NCI-H82 (cell line): ENCODE results near the gene ZFHX3.

ENCODE experiments used
- DNase-seq: peaks from one replicate; lab custom pipeline; 2025; lab: John Stamatoyannopoulos, UW

The ZFHX3 gene

DNA sequence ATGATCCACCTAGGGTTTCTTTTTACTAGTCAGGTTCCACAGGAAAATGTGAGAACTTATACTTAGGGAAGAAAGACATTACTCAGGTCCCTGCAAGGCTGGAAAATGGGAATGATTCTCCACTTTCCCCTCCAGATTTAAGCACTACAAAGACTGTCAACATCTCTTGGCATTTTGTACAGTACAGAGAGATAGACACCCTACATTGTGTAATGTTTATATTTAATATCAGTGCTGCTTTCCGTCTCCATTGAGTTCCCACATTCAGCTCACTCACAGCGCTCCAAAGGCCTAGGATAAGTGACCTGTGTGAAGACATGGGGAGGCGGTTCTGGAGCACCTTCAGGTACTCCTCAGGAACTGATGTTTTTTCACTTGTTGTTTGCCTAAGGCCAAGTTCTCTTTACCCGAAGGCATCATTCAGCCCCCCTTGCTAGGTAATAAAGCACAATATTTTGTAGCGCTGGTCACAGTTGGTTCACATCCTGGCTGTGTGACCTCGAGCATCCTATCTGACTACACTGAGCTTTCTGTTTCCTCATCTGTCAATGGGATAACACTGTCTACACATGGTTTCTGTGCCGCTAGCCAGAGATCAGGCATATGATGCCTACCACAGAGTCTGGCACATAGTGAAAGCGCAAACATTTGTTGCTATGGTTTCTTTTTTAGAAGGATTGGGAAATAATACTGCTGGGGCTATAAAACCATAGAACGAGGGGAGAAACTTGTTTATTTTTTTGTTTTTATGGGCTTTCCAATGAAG lies 226.6 kb downstream of the ZFHX3 start:
- no peak for DNase-seq

DNA sequence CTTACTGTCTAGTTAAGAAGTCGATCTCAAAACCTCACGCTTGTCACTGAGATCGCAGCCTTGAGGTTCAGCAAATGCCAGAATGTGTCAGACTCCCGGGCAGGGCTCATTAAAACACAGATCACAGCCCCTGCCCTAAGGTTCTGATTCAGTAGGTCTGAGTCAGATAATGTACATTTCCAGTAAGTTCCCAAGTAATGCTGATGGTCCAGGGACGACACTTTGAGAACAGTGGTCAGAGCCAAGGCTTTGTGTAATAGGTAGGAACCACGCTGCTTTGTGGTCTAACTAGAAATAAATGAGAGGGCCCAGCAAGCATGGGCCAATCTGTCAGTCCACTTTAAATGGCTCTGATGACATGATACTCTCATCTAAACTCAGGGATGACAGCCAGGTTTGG lies 228.6 kb downstream of the ZFHX3 start:
- no peak for DNase-seq

DNA sequence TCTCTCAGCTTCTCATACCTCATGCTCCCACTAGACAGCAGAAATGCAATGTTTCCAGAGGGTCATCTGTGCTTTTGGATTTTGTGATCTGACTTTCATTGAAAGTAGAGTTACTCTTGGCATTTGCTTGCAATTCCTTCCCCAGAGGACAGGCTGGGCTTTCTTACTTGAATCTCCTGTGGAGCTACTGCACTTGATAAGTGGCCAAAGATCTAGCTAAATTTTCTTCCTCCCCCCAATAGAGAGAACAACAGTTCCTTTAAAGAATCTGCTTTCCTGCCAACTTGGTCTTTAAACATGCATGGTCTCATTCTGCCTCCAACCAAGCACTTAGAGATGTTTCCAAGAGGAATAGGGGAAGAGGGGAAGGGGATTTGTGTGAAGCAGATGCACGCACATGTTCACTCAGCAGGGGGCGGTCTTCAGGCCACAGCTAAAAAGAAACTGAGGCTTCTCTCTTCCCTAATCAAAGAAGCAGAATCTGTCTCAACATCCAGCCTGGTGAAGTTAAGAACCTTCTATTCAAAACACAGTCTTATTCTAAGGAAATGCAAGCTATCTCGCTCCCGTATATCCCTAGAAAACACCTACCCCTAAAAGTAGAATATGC lies 229.6 kb downstream of the ZFHX3 start:
- no peak for DNase-seq

GRCh38 chr16:72815348-72816318 lies 232.3 kb downstream of the ZFHX3 start:
- no peak for DNase-seq

GRCh38 chr16:72814226-72814625 lies 233.7 kb downstream of the ZFHX3 start:
- no peak for DNase-seq

DNA sequence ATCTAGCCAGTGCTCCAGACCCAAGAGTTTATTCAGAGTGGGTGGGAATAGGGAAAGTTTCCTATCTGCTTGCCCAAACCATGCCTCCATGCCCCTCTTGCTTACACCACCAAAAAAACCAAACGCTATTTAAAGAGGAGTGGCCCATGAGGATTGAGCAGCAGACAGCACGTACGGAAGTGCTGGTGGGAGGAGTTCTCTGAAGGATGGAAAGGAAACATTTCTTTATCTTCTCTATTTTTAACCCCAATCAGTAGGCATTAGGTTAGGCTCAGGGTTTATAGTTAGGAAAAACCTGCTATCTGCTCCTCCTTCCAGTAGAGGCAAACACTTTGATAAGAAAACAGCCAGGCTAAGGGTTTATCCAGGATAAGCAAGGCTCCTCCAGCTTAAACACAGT lies 235.3 kb downstream of the ZFHX3 start:
- no peak for DNase-seq

- DNase-seq: no peak
Measured at GRCh38 chr16:72811876-72812275, 236.1 kb downstream of the ZFHX3 start.

DNA sequence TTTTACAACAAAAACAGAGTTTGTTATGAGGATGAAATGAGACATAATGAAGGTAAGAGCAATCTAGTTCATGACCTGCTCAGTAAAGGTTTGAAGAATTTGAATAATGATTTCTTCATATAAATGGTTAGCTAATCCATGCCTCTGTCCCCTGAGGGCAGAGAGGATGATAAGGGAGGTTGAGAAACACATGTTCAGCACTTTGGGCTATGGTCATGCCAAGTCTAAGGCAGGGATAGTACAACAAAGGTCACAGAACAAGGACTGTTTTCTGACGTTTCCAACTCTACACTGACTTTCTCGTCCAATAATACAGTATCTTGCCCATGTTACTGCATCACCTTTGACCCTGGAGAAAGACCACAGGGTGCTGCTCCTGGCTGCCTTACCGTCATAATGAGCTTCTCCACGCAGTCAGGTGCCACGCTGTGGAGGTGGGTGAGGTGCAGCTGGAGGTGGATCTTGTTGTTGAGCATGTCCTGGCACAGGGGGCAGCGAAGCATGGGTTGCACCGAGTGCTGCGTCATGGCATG lies 236.7 kb downstream of the ZFHX3 start:
- DNase-seq: no peak

DNA sequence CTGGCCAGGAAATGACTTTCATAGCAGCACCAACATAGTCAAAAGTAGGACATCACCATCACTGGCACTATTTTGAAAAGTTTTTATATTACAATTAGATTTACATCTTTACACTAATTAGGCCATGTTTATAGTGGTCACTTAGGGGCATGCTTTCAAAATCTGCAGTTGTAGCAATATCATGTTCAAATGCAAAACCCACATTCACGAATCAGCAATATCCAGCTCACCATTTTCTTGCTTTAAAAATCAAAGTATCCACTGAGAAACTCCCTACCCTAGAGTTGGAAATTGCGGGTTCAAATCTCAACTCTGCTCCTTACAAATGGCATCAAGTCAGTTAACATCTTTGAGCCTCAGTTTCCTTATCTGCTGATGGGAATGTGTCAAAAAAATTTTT lies 237.4 kb downstream of the ZFHX3 start:
- no peak for DNase-seq

DNA sequence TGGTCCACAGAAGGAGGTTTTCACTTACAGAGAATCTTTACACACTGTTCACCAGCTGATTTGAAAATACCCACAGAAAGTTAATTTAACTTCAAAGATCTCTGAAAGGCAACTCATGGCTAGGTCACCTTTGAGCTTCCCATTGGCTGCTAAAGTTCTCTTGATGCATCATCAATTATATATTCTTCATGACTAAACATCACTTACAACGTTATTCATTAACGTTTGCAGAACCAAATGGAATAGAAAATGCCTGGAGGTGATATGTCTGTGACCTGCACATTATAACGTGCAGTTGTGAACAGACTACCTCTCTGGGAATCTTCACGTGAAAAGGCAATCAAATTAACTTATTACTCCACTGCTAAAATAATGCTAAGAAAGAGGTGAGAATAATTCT lies 238.5 kb downstream of the ZFHX3 start:
- no peak for DNase-seq

- DNase-seq: no peak
Measured at GRCh38 chr16:72808754-72809153, 239.2 kb downstream of the ZFHX3 start.

DNA sequence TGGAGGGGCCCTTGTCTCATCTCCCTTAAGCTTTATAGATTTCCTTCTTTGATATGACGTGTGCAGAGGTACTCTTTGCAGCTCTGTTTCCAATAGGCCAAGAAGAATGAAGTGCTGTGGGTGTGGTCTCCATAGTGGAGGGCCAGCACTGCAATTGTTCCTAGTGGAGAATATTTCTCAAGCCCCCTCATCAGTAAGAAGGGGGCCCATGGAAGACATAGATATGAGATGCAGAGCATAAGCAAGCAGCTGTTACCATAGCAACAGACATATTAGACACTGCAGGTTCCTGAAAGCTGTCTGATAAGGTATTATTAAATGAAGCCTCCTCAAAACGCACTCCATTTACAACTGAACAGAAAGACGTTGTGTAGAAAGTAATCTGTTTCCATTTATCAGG lies 240.7 kb downstream of the ZFHX3 start:
- DNase-seq: no peak

- no peak for DNase-seq
Measured at GRCh38 chr16:72805486-72805885, 242.4 kb downstream of the ZFHX3 start.

DNA sequence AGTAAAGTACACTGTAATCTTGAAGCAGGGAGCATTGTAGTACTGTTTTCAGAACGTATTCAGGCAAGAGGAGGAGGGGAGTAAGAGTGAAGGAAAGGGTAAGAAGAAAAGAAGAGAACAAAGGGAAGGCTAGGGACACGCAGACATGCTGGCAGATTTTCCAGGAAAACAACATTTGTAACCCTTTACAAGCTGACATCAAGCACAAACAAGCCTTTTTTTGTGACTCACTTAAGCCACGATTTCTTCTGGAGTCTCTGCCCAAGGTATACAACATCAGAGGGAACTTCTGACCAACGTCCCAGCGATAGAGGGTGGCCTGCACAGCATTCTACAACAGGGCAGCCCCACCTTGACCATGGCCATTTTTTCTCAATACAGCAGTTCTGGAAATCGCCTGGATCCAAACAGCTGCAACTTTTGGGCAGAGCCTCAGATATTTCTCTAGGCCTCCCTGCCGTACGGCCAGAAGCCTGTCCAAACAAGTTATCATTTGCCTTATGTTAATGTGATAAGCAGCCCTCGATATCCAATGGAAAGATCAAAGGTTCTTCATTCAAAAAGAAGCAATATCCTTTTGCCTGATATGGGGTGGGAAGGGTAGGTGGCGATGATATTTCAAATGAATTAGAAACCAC lies 247.3 kb downstream of the ZFHX3 start:
- DNase-seq: no peak

DNA sequence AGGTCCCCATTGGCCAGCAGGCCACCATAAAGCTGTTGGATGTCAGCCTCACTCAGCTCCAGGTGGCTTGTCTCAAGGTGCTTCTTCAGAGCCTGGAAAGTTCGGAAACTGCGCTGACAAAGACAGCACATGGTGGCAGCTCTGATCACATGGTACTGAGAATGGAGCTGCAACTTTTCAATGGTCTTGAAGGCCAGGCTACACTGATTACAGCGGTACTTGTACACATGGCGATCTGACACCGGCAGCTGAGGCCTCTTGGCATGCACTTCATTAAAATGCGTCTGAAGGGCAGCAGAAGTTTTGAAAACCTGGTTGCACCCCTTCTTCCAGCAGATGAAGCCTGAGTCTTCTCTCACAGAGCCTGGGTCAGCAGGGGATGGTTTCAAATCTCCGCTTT lies 249.7 kb downstream of the ZFHX3 start:
- no peak for DNase-seq

GRCh38 chr16:72797621-72798020 lies 250.3 kb downstream of the ZFHX3 start:
- DNase-seq: no peak

- no peak for DNase-seq
Measured at GRCh38 chr16:72796222-72796621, 251.7 kb downstream of the ZFHX3 start.

- DNase-seq: no peak
Measured at GRCh38 chr16:72794986-72795385, 252.9 kb downstream of the ZFHX3 start.

GRCh38 chr16:72794319-72794718 lies 253.6 kb downstream of the ZFHX3 start:
- no peak for DNase-seq

DNA sequence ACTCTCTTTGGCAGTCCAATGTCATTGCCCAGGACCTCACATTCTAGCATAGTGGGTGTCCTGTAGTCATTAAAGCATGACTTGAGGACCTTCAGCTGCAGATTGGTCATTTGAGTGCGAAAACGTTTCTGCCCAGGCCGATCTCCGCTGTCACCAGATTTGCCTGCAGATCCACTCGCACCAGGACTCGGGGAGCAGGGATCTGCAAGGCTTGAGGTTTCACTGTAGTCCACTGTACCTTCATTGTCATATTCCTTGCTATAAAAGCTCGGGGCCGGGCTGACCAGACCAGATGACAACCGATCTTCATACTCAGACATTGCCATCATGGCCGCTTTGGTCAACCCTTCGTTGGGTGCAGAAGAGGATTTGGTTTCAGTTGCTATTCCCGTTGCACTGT lies 254.2 kb downstream of the ZFHX3 start:
- no peak for DNase-seq

DNA sequence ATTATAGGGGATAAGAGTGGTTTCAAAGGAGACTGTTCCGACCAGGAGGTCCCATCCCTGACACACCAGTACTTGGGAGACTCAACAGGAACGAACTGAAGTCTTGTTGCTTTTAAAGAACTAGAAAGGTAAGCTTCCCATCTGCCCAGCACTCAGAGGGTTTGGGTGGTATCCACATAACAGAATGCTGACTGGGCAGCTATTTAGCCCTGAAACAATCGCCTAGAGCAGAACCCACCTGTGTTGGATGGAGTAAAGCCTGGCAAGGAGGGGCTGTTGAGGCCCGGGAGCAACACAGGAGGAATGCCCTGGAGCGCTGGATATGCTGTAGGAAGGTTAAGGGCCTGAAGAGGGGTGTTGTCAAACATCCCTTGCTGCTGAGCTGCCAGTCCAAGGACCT lies 254.9 kb downstream of the ZFHX3 start:
- no peak for DNase-seq

DNA sequence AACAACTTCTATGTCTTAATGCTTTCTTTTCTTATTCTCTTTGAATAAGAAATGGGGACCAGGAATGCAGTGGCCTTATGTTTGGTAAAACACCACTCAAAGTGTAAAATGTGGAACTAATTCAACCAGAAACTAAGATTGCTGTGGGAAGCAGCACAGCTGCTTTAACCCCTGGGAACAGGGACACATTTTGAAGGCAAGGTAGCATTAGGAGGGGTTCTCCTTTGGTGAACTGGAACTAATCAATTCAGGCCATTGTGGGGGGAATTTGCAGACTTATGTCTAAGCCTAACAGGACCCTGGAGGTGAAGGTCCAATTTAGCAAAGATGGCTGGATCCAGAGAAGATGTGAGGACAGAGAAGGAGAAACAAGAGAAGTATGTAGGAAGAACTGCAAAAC lies 256.1 kb downstream of the ZFHX3 start:
- DNase-seq: no peak
